GM06990 (cell line): Measurements from ENCODE around the gene SIRT5.

Experiments
- DNase-seq: peaks from one replicate; pipeline ENCODE4 v3.0.0-alpha.2; 2011; ENCODE audit not compliant: insufficient read length; ENCODE audit errors: extremely low read depth
- H3K27me3 ChIP-seq: replicated peaks from 2 replicates; pipeline ENCODE4 v1.6.0; 2011; ENCODE audit warnings: low read length; ENCODE audit not compliant: control insufficient read depth, insufficient read depth
- H3K36me3 ChIP-seq: 2 replicates; pipeline ENCODE4 v1.5.1; 2011; ENCODE audit warnings: low read length; ENCODE audit not compliant: control insufficient read depth, insufficient read depth
- H3K4me3 ChIP-seq: replicated peaks from 2 replicates; pipeline ENCODE4 v1.5.1; 2011; ENCODE audit warnings: low read depth, mild to moderate bottlenecking, control low read depth, low read length
- CTCF ChIP-seq: IDR thresholded peaks from 2 replicates; pipeline ENCODE4 v1.5.1; 2011; ENCODE audit warnings: low read length, control low read depth, mild to moderate bottlenecking, inconsistent platforms; ENCODE audit not compliant: insufficient read depth, poor library complexity, severe bottlenecking

The SIRT5 gene

GRCh38 chr6:13590574-13591153 is 16.3 kb downstream of the SIRT5 start:
- Histone ChIP-seq H3K4me3 (no peak overlapping the region), H3K27me3 (no peaks in the 10 kb centered on the region), H3K36me3 (peaks cover 11% of the 10 kb centered on the region)
- DNase-seq = no peak
- no peak for TF ChIP-seq CTCF

DNA sequence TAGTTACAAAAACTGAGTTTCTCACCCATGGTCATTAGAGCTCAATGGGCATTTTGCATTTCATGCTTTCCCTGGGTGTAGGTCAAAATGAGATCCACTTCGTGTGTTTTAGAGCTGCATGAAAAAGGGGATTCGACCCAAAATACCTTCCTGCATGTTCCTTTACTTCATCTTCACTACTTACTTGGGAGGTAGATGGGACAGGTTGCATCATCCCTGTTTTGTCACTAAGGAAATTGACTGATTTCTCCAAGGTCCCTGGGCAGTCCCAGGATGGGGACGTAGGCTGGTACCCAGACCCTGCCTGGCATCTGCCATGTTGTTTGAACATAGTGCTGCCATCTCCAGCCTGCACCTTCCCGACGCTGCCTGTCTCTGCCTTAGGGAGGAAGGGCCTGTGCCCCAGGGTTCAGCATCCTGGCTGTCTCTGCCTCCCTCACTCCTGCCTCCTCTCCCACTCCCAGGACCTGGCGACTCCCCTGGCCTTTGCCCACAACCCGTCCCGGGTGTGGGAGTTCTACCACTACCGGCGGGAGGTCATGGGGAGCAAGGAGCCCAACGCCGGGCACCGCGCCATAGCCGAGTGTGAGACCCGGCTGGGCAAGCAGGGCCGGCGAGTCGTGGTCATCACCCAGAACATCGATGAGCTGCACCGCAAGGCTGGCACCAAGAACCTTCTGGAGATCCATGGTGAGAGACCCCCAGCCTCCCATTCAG is 17.0 kb downstream of the SIRT5 start:
- no peak for TF ChIP-seq CTCF
- Histone ChIP-seq H3K4me3 (no peak overlapping the region), H3K27me3 (no peaks in the 10 kb centered on the region), H3K36me3 (peaks cover 11% of the 10 kb centered on the region)
- no peak for DNase-seq

- Histone ChIP-seq H3K36me3 (peaks cover 5% of the 10 kb centered on the region), H3K27me3 (no peaks in the 10 kb centered on the region), H3K4me3 (no peak overlapping the region)
- TF ChIP-seq CTCF = no peak
- no peak for DNase-seq
Measured at GRCh38 chr6:13593103-13593502, 18.7 kb downstream of the SIRT5 start.

DNA sequence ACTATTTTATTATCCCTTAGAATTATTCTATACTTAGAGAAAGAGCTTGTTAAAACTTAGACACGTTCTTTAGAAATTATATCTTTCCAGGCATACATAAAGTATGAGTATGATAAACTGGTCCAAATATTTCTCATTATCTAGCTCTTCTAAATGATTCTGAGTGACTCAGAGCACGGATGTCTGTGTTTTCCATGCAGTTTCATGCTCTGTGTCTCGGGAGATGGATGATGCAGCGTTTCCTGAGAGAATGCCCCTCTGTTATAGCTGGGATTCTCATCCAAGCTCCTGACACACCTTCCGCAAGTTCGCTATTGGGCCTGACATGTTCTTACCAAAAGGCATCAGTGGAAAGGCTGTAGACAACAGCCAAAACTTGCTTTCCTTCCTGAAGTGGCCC is 19.3 kb downstream of the SIRT5 start:
- no peak overlapping the region for H3K4me3 ChIP-seq
- TF ChIP-seq CTCF = no peak
- no peak for DNase-seq
- H3K36me3 ChIP-seq = peaks cover 4% of the 10 kb centered on the region
- H3K27me3 ChIP-seq = no peaks in the 10 kb centered on the region

DNA sequence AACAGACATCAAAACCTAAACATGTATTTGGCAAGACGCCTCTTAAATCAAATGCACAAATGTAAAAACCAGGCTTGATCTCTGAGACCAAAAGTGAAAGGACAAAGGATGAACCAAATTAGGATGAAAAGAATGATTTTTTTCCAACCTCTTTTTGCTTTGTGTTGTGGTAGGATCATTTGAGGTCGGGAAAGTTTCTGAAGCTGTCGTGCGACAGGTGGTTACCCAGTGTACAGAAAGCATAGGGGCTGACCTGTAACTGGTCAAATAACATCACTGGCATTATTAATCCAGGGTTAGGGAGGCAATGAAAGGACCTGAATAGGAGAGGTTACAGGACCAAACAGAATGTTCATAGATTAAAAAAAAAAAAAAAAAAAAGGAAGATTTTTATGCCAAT is 22.7 kb downstream of the SIRT5 start:
- no peak for TF ChIP-seq CTCF
- H3K4me3 ChIP-seq = no peak overlapping the region

More for the DNA sequence above, 22.7 kb downstream of the SIRT5 start:
- peaks cover 5% of the 10 kb centered on the region for H3K36me3 ChIP-seq
- H3K27me3 ChIP-seq = no peaks in the 10 kb centered on the region
- DNase-seq = no peak
